Prostate gland (tissue), 2 donors: ENCODE results near the gene TUBGCP3.

ENCODE experiments used
- POLR2A ChIP-seq: fragments of 450-650 bp; IDR thresholded peaks from one replicate; pipeline ENCODE4 v1.6.1; 2016; ENCODE audit warnings: antibody characterized with exemption, mild to moderate bottlenecking
- POLR2AphosphoS5 ChIP-seq: sonication (generic); formaldehyde crosslinking; IDR thresholded peaks from one replicate; pipeline ENCODE4 v1.6.1; 2017; ENCODE audit warnings: antibody characterized with exemption
- TF ChIP-seq, protein P1 (sequence below), 4 experiments: fragments of 200-600 bp in 2 of 4; fragments of 450-650 bp in 2 of 4; sonication (generic) in 2 of 4; IDR thresholded peaks; 1 replicate in 3 of 4; 2 replicates in 1 of 4; pipeline ENCODE4 v1.5.1; 2016 to 2019; ENCODE audit warnings: antibody characterized with exemption in 4 of 4, mild to moderate bottlenecking in 2 of 4, moderate library complexity in 2 of 4

DNA sequence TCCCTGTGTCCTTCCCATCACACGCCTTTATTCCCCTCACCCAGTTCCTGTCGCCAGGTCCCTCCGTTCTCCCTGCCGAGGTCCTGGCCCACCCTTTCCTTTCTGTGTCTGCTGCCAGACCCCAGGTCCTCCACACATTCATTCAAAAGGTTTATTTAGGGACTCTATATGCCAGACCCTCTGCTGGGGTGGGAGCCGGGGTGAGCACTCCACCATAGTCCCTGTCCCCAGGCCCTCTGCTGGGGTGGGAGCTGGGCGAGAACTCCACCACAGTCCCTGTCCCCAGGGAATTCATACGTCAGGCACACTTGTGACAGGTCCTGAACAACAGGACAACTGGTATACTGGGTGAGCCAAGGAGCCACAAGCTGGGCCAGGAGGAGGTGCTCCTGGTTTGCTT, 34.4 kb upstream of the TUBGCP3 start:
- TF ChIP-seq POLR2A, result no peak
- TF ChIP-seq, protein P1, sequence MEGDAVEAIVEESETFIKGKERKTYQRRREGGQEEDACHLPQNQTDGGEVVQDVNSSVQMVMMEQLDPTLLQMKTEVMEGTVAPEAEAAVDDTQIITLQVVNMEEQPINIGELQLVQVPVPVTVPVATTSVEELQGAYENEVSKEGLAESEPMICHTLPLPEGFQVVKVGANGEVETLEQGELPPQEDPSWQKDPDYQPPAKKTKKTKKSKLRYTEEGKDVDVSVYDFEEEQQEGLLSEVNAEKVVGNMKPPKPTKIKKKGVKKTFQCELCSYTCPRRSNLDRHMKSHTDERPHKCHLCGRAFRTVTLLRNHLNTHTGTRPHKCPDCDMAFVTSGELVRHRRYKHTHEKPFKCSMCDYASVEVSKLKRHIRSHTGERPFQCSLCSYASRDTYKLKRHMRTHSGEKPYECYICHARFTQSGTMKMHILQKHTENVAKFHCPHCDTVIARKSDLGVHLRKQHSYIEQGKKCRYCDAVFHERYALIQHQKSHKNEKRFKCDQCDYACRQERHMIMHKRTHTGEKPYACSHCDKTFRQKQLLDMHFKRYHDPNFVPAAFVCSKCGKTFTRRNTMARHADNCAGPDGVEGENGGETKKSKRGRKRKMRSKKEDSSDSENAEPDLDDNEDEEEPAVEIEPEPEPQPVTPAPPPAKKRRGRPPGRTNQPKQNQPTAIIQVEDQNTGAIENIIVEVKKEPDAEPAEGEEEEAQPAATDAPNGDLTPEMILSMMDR (IDR thresholded peaks at IDR 0.05), result no peak
- no peak for TF ChIP-seq POLR2AphosphoS5
